Activated CD4-positive, alpha-beta T cell treated with anti-CD3 and anti-CD28 coated beads, Interleukin-2, amount 10 ng/mL, durations not matched to agents 24 days and 14 days (primary cell): Measurements from ENCODE around the gene OR2A1. TPM values are rescaled to one million over a fixed set of nuclear protein-coding genes. Genes with fewer than 3 reads are reported as not detected.
"Not testable (repeated sequence)": the region's sequence is repeated elsewhere in the genome, so short reads cannot be mapped to it uniquely, and the experiment has no call there.

Source experiments
- DNase-seq: peaks from one replicate; pipeline ENCODE4 v3.0.0; 2022
- H3K27ac Mint-ChIP-seq: one replicate; pipeline ENCODE4 v1.8.0; 2022; ENCODE audit warnings: mild to moderate bottlenecking, mixed read lengths
- H3K27me3 Mint-ChIP-seq: one replicate; pipeline ENCODE4 v1.8.0; 2022; ENCODE audit warnings: mixed read lengths
- H3K36me3 Mint-ChIP-seq: one replicate; pipeline ENCODE4 v1.8.0; 2022; ENCODE audit warnings: low read depth, mild to moderate bottlenecking, mixed read lengths
- H3K4me1 Mint-ChIP-seq: one replicate; pipeline ENCODE4 v1.8.0; 2021; ENCODE audit warnings: mixed read lengths
- H3K4me3 Mint-ChIP-seq: one replicate; pipeline ENCODE4 v1.8.0; 2022; ENCODE audit warnings: mild to moderate bottlenecking, moderate library complexity, mixed read lengths
- H3K9me3 Mint-ChIP-seq: one replicate; pipeline ENCODE4 v1.8.0; 2021; ENCODE audit warnings: mixed read lengths
- intact Hi-C: fragments of 100-400 bp; cut with micrococcal nuclease; formaldehyde crosslinking; loops from one replicate; pipeline ENCODE4 v1.15.1; 2023
- total RNA-seq: library from RNA; stranded (reverse); gene quantifications from 2 replicates; pipeline ENCODE4 v1.2.3, GENCODE V29; 2022

The OR2A1 gene
- total RNA-seq, 1 donor from 2014 or later: not detected

- not testable (repeated sequence) for H3K9me3 Mint-ChIP-seq
Observed at GRCh38 chr7:144356185-144356584, 44.0 kb downstream of the OR2A1 start.

GRCh38 chr7:144356860-144357259 is 44.6 kb downstream of the OR2A1 start:
- H3K9me3 Mint-ChIP-seq, intact Hi-C loops: not testable (repeated sequence)
- DNase-seq: peak; percentile 8

More at GRCh38 chr7:144356185-144356584, 44.0 kb downstream of the OR2A1 start:
- H3K27me3 Mint-ChIP-seq, H3K4me3 Mint-ChIP-seq, intact Hi-C loops, DNase-seq, H3K4me1 Mint-ChIP-seq, H3K27ac Mint-ChIP-seq, H3K36me3 Mint-ChIP-seq: not testable (repeated sequence)

GRCh38 chr7:144362061-144362460 is 49.8 kb downstream of the OR2A1 start:
- H3K27me3 Mint-ChIP-seq, H3K4me1 Mint-ChIP-seq, H3K4me3 Mint-ChIP-seq, H3K27ac Mint-ChIP-seq, DNase-seq, H3K9me3 Mint-ChIP-seq, H3K36me3 Mint-ChIP-seq, intact Hi-C loops: not testable (repeated sequence)

More at GRCh38 chr7:144356860-144357259, 44.6 kb downstream of the OR2A1 start:
- not testable (repeated sequence) for H3K36me3 Mint-ChIP-seq, H3K27me3 Mint-ChIP-seq, H3K4me3 Mint-ChIP-seq, H3K4me1 Mint-ChIP-seq, H3K27ac Mint-ChIP-seq

DNA sequence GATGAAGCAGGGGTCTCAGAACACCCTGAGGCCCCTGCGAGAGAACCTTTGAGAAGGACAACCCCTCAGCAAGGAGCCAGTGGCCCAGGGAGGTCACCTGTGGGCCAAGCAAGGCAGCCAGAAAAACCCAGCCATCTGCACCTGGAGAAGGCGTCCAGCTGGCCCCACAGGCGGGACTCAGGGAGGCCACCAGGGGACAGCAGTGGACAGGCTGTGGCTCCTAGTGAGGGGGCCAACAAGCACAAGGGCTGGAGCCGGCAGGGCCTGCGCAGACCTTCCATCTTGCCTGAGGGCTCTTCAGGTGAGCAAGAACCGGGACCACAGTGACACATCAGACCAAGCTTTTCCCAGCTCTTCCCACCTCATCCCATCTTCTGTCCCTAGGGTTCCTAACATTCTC is 53.3 kb downstream of the OR2A1 start:
- H3K36me3 Mint-ChIP-seq, H3K4me3 Mint-ChIP-seq, H3K27ac Mint-ChIP-seq, H3K9me3 Mint-ChIP-seq, H3K4me1 Mint-ChIP-seq, DNase-seq, H3K27me3 Mint-ChIP-seq, intact Hi-C loops: not testable (repeated sequence)

DNA sequence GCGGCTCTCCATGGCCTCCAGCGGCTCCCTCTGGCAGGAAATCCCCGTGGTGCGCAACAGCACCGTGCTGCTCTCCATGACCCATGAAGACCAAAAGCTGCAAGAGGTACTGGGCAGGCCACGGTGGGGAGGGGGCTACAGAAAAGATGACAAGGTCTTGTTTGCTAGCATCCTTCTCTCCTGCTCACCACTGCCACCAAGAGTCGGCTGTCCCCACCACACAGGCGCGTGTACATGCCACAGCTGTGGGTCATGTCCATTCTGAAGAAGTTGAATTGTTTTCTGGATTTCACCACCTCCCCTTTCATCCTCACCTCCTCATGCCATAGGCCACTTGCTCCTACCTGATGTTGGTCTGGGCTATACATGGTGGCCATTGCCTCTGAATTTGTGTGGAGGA is 55.0 kb downstream of the OR2A1 start:
- H3K4me1 Mint-ChIP-seq, H3K27ac Mint-ChIP-seq, DNase-seq, intact Hi-C loops, H3K4me3 Mint-ChIP-seq, H3K27me3 Mint-ChIP-seq, H3K36me3 Mint-ChIP-seq, H3K9me3 Mint-ChIP-seq: not testable (repeated sequence)

DNA sequence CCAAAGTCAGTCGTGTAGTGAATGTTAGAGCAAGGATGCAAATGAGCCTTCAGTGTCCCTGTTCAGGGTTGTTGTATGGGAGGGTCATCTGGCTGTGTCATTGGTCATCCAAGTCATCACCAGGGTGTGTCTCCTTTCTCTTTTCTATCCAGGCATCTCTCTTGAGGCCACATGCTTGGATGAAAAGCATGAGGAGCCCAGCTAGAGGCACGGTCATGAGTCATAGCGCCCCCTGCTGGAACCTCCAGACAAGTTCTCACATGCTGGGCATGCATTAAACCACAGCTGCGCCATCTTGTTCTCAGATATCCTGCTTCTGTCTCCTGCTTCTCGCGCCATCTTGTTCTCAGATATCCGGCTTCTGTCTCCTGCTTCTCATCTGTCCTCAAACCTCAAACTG is 57.0 kb downstream of the OR2A1 start:
- H3K9me3 Mint-ChIP-seq, H3K4me1 Mint-ChIP-seq, H3K27ac Mint-ChIP-seq, H3K27me3 Mint-ChIP-seq, DNase-seq, H3K4me3 Mint-ChIP-seq, intact Hi-C loops, H3K36me3 Mint-ChIP-seq: not testable (repeated sequence)

Other genes with a start within 250 kb of the OR2A1 start
- not detected in 2 replicates for gene OR2A25, start 242.6 kb upstream of the OR2A1 start, total RNA-seq
- gene OR2A12, start 226.1 kb upstream of the OR2A1 start, total RNA-seq: not detected in 2 replicates
- not detected in 2 replicates for gene OR2A2, start 202.8 kb upstream of the OR2A1 start, total RNA-seq
- gene OR2A14, start 189.2 kb upstream of the OR2A1 start, total RNA-seq: not detected in 2 replicates
- gene CTAGE4, start 129.0 kb upstream of the OR2A1 start, total RNA-seq: 0.56 and 1.1 TPM in 2 replicates
- 2.8 and 3.5 TPM in 2 replicates for gene ARHGEF35, start 116.6 kb upstream of the OR2A1 start, total RNA-seq
- gene OR2A42, start 72.8 kb upstream of the OR2A1 start, total RNA-seq: not detected in 2 replicates
- gene OR2A7, start 47.6 kb upstream of the OR2A1 start, total RNA-seq: 2.0 and 2.1 TPM in 2 replicates
- 0.99 and 2.0 TPM in 2 replicates for gene CTAGE8, start 43.1 kb upstream of the OR2A1 start, total RNA-seq
- 8.7 and 9.4 TPM in 2 replicates for gene ARHGEF5, start 43.0 kb downstream of the OR2A1 start, total RNA-seq
- not detected in 2 replicates for gene NOBOX, start 91.3 kb downstream of the OR2A1 start, total RNA-seq